Esophagus squamous epithelium (tissue), 5 donors: ENCODE results near the gene C9orf57. TPM values are rescaled to one million over a fixed set of nuclear protein-coding genes. Genes with fewer than 3 reads are reported as not detected.
"Not testable (repeated sequence)": the region's sequence is repeated elsewhere in the genome, so short reads cannot be mapped to it uniquely, and the experiment has no call there.

ENCODE experiments used
- DNase-seq: peaks from one replicate; lab custom pipeline; 2025; lab: John Stamatoyannopoulos, UW
- H3K27ac ChIP-seq, 4 donors: fragments of 200-600 bp; sonication (generic); one replicate each; pipeline ENCODE4 v1.5.1; 2016 to 2019; ENCODE audit warnings: mild to moderate bottlenecking in 1 of 4
- H3K27me3 ChIP-seq, 4 donors: fragments of 200-600 bp; sonication (generic); 1 replicate in 3 of 4; 2 replicates in 1 of 4; pipeline versions ENCODE4 v1.5.1 to v1.6.0; 2017 to 2021; ENCODE audit warnings: antibody characterized with exemption in 1 of 4
- H3K36me3 ChIP-seq, 3 donors: fragments of 200-600 bp; sonication (generic); one replicate each; pipeline ENCODE4 v1.5.1; 2016 to 2019
- H3K4me1 ChIP-seq, 3 donors: fragments of 200-600 bp; sonication (generic); one replicate each; pipeline ENCODE4 v1.5.1; 2017 to 2019
- H3K4me3 ChIP-seq, 4 donors: fragments of 200-600 bp; sonication (generic); 1 replicate in 3 of 4; 2 replicates in 1 of 4; pipeline ENCODE4 v1.5.1; 2016 to 2019; ENCODE audit warnings: mild to moderate bottlenecking in 2 of 4, moderate library complexity in 1 of 4
- H3K9me3 ChIP-seq, 3 donors: fragments of 200-600 bp; sonication (generic); one replicate each; pipeline ENCODE4 v1.5.1; 2016 to 2019
- POLR2A ChIP-seq, 4 donors: fragments of 450-650 bp; IDR thresholded peaks; one replicate each; pipeline ENCODE4 v1.6.1; 2017; ENCODE audit warnings: antibody characterized with exemption in 4 of 4, mild to moderate bottlenecking in 4 of 4, moderate library complexity in 3 of 4
- WGBS, 2 donors: methylation state at CpG; one replicate each; pipeline ENCODE4 v1.1.5; 2018; 5-methylcytosine and 5-hydroxymethylcytosine counted together
- intact Hi-C: fragments of 100-400 bp; cut with DNase I; formaldehyde crosslinking; loops from one replicate; pipeline ENCODE4 v1.15.0; 2022
- small RNA-seq, 4 donors: library from RNA; depleted of rRNA; stranded (forward); fragments of <200 nt; gene quantifications; one replicate each; pipeline ENCODE3, GENCODE V24; 2016
- total RNA-seq, 4 donors: library from RNA; depleted of rRNA; stranded (reverse); fragments of >200 nt; gene quantifications; one replicate each; pipeline ENCODE4 v1.1.0, GENCODE V29; 2016
- TF ChIP-seq, protein P1 (sequence below), 6 experiments: fragments of 450-650 bp in 4 of 6; fragments of 200-600 bp in 2 of 6; sonication (generic) in 2 of 6; IDR thresholded peaks; one replicate each; pipeline ENCODE4 v1.5.1; 2016 to 2019; ENCODE audit warnings: antibody characterized with exemption in 6 of 6, mild to moderate bottlenecking in 4 of 6, moderate library complexity in 4 of 6
- donor health status: DM: yes; HTN: yes; CAD: no.

C9orf57 gene
- total RNA-seq, 4 donors from 2014 or later: not detected

DNA sequence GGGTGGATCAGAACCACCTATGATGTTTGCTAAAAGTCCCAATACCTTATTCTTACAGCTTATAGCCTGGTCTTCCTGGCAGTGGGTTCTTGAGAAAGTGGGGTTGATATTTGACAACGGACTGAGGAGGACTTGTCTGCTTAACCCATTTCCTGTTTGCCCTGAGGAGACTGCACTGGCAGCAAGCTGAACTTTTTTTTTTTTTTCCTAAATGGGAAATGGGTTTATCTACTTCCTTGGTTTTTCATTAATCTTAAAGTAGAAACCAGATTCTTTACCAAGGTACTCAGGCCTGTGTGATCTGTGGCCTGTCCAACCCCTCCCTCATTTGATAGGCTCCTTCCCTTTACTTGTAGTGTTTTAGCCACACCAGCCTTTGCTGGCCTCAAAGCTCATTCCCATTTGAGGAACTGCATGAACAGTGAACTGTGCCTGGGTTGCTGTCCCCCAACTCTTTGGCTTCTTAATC, 47.1 kb downstream of the C9orf57 start:
- no peak overlapping the region for H3K27ac ChIP-seq
- WGBS, 2 donors: 0% methylated on average over 1 of the region's 1 CpG
- DNase-seq: no peak

GRCh38 chr9:72012646-72013045, 47.8 kb downstream of the C9orf57 start:
- Histone ChIP-seq H3K27ac (no peak overlapping the region), H3K36me3 (no peaks in the 10 kb centered on the region), H3K4me1 (no peaks in the 10 kb centered on the region), H3K9me3 (no peaks in the 10 kb centered on the region), H3K27me3 (no peaks in the 10 kb centered on the region), H3K4me3 (no peak overlapping the region)
- WGBS, 2 donors: 71 to 81% methylated on average over 4 of the region's 4 CpGs
- TF ChIP-seq, protein P1, sequence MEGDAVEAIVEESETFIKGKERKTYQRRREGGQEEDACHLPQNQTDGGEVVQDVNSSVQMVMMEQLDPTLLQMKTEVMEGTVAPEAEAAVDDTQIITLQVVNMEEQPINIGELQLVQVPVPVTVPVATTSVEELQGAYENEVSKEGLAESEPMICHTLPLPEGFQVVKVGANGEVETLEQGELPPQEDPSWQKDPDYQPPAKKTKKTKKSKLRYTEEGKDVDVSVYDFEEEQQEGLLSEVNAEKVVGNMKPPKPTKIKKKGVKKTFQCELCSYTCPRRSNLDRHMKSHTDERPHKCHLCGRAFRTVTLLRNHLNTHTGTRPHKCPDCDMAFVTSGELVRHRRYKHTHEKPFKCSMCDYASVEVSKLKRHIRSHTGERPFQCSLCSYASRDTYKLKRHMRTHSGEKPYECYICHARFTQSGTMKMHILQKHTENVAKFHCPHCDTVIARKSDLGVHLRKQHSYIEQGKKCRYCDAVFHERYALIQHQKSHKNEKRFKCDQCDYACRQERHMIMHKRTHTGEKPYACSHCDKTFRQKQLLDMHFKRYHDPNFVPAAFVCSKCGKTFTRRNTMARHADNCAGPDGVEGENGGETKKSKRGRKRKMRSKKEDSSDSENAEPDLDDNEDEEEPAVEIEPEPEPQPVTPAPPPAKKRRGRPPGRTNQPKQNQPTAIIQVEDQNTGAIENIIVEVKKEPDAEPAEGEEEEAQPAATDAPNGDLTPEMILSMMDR (IDR thresholded peaks at IDR 0.05): no peak
- TF ChIP-seq POLR2A (IDR thresholded peaks at IDR 0.05): no peak
- intact Hi-C loops: no loop called here
- no peak for DNase-seq

More for the DNA sequence above, 47.1 kb downstream of the C9orf57 start:
- no peaks in the 10 kb centered on the region for H3K27me3 ChIP-seq
- H3K4me1 ChIP-seq: no peaks in the 10 kb centered on the region
- H3K4me3 ChIP-seq: no peak overlapping the region
- TF ChIP-seq, protein P1 (IDR thresholded peaks at IDR 0.05): no peak
- no peak for TF ChIP-seq POLR2A (IDR thresholded peaks at IDR 0.05)
- H3K9me3 ChIP-seq: no peaks in the 10 kb centered on the region
- intact Hi-C loops: no loop called here
- no peaks in the 10 kb centered on the region for H3K36me3 ChIP-seq

- H3K4me3 ChIP-seq, DNase-seq, H3K27me3 ChIP-seq, H3K27ac ChIP-seq, H3K9me3 ChIP-seq, H3K36me3 ChIP-seq, H3K4me1 ChIP-seq, intact Hi-C loops: not testable (repeated sequence)
- WGBS, 2 donors: 84 to 96% methylated on average over 3 to 20 of the region's 20 CpGs
Observed at GRCh38 chr9:72007726-72008125, 52.7 kb downstream of the C9orf57 start.

GRCh38 chr9:72006501-72006900, 53.9 kb downstream of the C9orf57 start:
- Histone ChIP-seq H3K4me1 (no peaks in the 10 kb centered on the region), H3K27ac (no peak overlapping the region), H3K4me3 (no peak overlapping the region), H3K9me3 (no peaks in the 10 kb centered on the region), H3K36me3 (no peaks in the 10 kb centered on the region), H3K27me3 (no peaks in the 10 kb centered on the region)
- no peak for TF ChIP-seq POLR2A (IDR thresholded peaks at IDR 0.05)
- TF ChIP-seq, protein P1 (IDR thresholded peaks at IDR 0.05): no peak
- intact Hi-C loops: no loop called here
- 54 to 76% methylated on average over 5 of the region's 5 CpGs for WGBS, 2 donors
- DNase-seq: no peak

GRCh38 chr9:72005451-72005850, 55.0 kb downstream of the C9orf57 start:
- TF ChIP-seq, protein P1 (IDR thresholded peaks at IDR 0.05): no peak
- TF ChIP-seq POLR2A (IDR thresholded peaks at IDR 0.05): no peak
- no peak overlapping the region for H3K27ac ChIP-seq
- H3K27me3 ChIP-seq: no peaks in the 10 kb centered on the region
- peaks cover 0 to 6% (median 4%) of the 10 kb centered on the region in 3 donors for H3K9me3 ChIP-seq
- H3K36me3 ChIP-seq: no peaks in the 10 kb centered on the region
- H3K4me3 ChIP-seq: no peak overlapping the region
- intact Hi-C loops: no loop called here
- no peaks in the 10 kb centered on the region for H3K4me1 ChIP-seq
- DNase-seq: no peak

Small RNAs within 50 kb of the gene (small RNA-seq; reads per million reads assigned to genes)
- 0 to 0.18 (median 0.07) reads per million in 4 donors for gene HSPB1P1

Other genes starting within 250 kb of the C9orf57 start
- 10 to 100 TPM; 21.2 to 24.7 (median 22.2) TPM for gene ABHD17B, start 149.4 kb downstream of the C9orf57 start, total RNA-seq
- 10 to 100 TPM in 3 of 4 donors, 1 to 10 TPM in 1; 9.1 to 12.8 (median 10.4) TPM for gene C9orf85, start 149.0 kb downstream of the C9orf57 start, total RNA-seq
- 1 to 10 TPM in 1 of 4 donors, under 1 TPM in 1, not detected in 2; 0.76 to 2.4 TPM for gene GDA, start 88.8 kb upstream of the C9orf57 start, total RNA-seq